ACC112 (cell line): ENCODE measurements around the gene ISLR.

Experiments used
- H2AFZ ChIP-seq: fragments of 200-600 bp; sonication (generic); one replicate; pipeline ENCODE4 v1.6.0; 2017; ENCODE audit warnings: antibody characterized with exemption, low read length; ENCODE audit not compliant: unreplicated experiment
- H3K27ac ChIP-seq: fragments of 200-600 bp; sonication (generic); 2 replicates; pipeline ENCODE4 v1.5.1; 2014; ENCODE audit warnings: low read depth, mild to moderate bottlenecking, antibody characterized with exemption, low read length, moderate library complexity
- H3K27me3 ChIP-seq: fragments of 200-600 bp; sonication (generic); 2 replicates; pipeline ENCODE4 v1.6.1; 2014; ENCODE audit warnings: mild to moderate bottlenecking, antibody characterized with exemption, low read length, moderate library complexity, mixed read lengths; ENCODE audit not compliant: insufficient read depth
- H3K36me3 ChIP-seq: fragments of 200-600 bp; sonication (generic); 2 replicates; pipeline ENCODE4 v1.6.1; 2016; ENCODE audit warnings: mild to moderate bottlenecking, antibody characterized with exemption, low read length, moderate library complexity, mixed read lengths; ENCODE audit not compliant: insufficient read depth
- H3K4me1 ChIP-seq: fragments of 200-600 bp; sonication (generic); one replicate; pipeline ENCODE4 v1.6.1; 2016; ENCODE audit warnings: low read length, mixed read lengths; ENCODE audit not compliant: insufficient read depth, unreplicated experiment, control insufficient read depth
- H3K4me3 ChIP-seq: fragments of 200-600 bp; sonication (generic); 2 replicates; pipeline ENCODE4 v1.5.1; 2014; ENCODE audit warnings: mild to moderate bottlenecking, low read depth, low read length
- H3K79me2 ChIP-seq: fragments of 200-600 bp; sonication (generic); one replicate; pipeline ENCODE4 v1.6.0; 2016; ENCODE audit warnings: low read length; ENCODE audit not compliant: control insufficient read depth, unreplicated experiment, insufficient read depth

ISLR gene

GRCh38 chr15:74174219-74174957 lies 878 bp downstream of the ISLR start:
- peak overlapping the region; percentile 70 for H3K4me3 ChIP-seq
- H3K4me1 ChIP-seq, result peaks cover 45% of the 10 kb centered on the region
- H3K27ac ChIP-seq, result 0 out of 2 replicates have a peak overlapping the region, but pooled peaks have one; percentile 10
- H2AFZ ChIP-seq, result peak overlapping the region; percentile 99
- no peaks in the 10 kb centered on the region for H3K79me2 ChIP-seq
- H3K27me3 ChIP-seq, result no peaks in the 10 kb centered on the region
- H3K36me3 ChIP-seq, result no peaks in the 10 kb centered on the region

GRCh38 chr15:74174958-74175253 lies 1.4 kb downstream of the ISLR start:
- H3K4me1 ChIP-seq, result peaks cover 49% of the 10 kb centered on the region
- no peaks in the 10 kb centered on the region for H3K36me3 ChIP-seq
- H3K79me2 ChIP-seq, result no peaks in the 10 kb centered on the region
- no peak overlapping the region for H2AFZ ChIP-seq
- H3K27ac ChIP-seq, result no peak overlapping the region
- H3K27me3 ChIP-seq, result no peaks in the 10 kb centered on the region
- H3K4me3 ChIP-seq, result peak overlapping the region; percentile 70

- no peaks in the 10 kb centered on the region for H3K36me3 ChIP-seq
- no peaks in the 10 kb centered on the region for H3K27me3 ChIP-seq
- no peak overlapping the region for H2AFZ ChIP-seq
- peaks cover 56% of the 10 kb centered on the region for H3K4me1 ChIP-seq
- no peak overlapping the region for H3K4me3 ChIP-seq
- no peak overlapping the region for H3K27ac ChIP-seq
- no peaks in the 10 kb centered on the region for H3K79me2 ChIP-seq
Observed at GRCh38 chr15:74175271-74176191, 2.0 kb downstream of the ISLR start.

GRCh38 chr15:74176262-74177214 lies 3.0 kb downstream of the ISLR start:
- no peak overlapping the region for H2AFZ ChIP-seq
- no peaks in the 10 kb centered on the region for H3K36me3 ChIP-seq
- peaks cover 59% of the 10 kb centered on the region for H3K4me1 ChIP-seq
- H3K27me3 ChIP-seq, result no peaks in the 10 kb centered on the region
- no peaks in the 10 kb centered on the region for H3K79me2 ChIP-seq
- no peak overlapping the region for H3K4me3 ChIP-seq
- no peak overlapping the region for H3K27ac ChIP-seq

GRCh38 chr15:74178326-74179100 lies 5.0 kb downstream of the ISLR start:
- H3K79me2 ChIP-seq, result no peaks in the 10 kb centered on the region
- no peak overlapping the region for H2AFZ ChIP-seq
- H3K27me3 ChIP-seq, result no peaks in the 10 kb centered on the region
- no peak overlapping the region for H3K4me3 ChIP-seq
- H3K4me1 ChIP-seq, result peaks cover 45% of the 10 kb centered on the region
- peak overlapping the region; percentile 51; the same call in 1 of the 2 replicates for H3K27ac ChIP-seq
- H3K36me3 ChIP-seq, result no peaks in the 10 kb centered on the region

GRCh38 chr15:74179101-74179841 lies 5.8 kb downstream of the ISLR start:
- Histone ChIP-seq H3K4me3 (no peak overlapping the region), H3K27me3 (no peaks in the 10 kb centered on the region), H3K79me2 (no peaks in the 10 kb centered on the region), H3K36me3 (no peaks in the 10 kb centered on the region), H3K27ac (peak overlapping the region; percentile 69), H3K4me1 (peaks cover 38% of the 10 kb centered on the region), H2AFZ (no peak overlapping the region)

- H3K4me3 ChIP-seq, result no peak overlapping the region
- H3K4me1 ChIP-seq, result peaks cover 36% of the 10 kb centered on the region
- peak overlapping the region; percentile 69 for H3K27ac ChIP-seq
- no peaks in the 10 kb centered on the region for H3K36me3 ChIP-seq
- H3K27me3 ChIP-seq, result no peaks in the 10 kb centered on the region
- no peaks in the 10 kb centered on the region for H3K79me2 ChIP-seq
- no peak overlapping the region for H2AFZ ChIP-seq
Observed at GRCh38 chr15:74179983-74180880, 6.7 kb downstream of the ISLR start.

GRCh38 chr15:74180881-74181602 lies 7.5 kb downstream of the ISLR start:
- H3K79me2 ChIP-seq, result no peaks in the 10 kb centered on the region
- peaks cover 43% of the 10 kb centered on the region for H3K4me1 ChIP-seq
- no peak overlapping the region for H2AFZ ChIP-seq
- H3K36me3 ChIP-seq, result no peaks in the 10 kb centered on the region
- H3K27ac ChIP-seq, result no peak overlapping the region
- H3K4me3 ChIP-seq, result no peak overlapping the region
- H3K27me3 ChIP-seq, result no peaks in the 10 kb centered on the region
